ENCODE measurements around the gene DMXL1.
A peak's percentile ranks its signal among the peaks of the same experiment; 100 is the strongest.

Gene DMXL1

GRCh38 chr5:119049824-119050449 lies 20.9 kb upstream of the DMXL1 start:
- DNase-seq (ENCODE audit: low read depth): peak; percentile 83

GRCh38 chr5:119054101-119054500 lies 16.8 kb upstream of the DMXL1 start:
- DNase-seq (ENCODE audit: low read depth): no peak
- H3K4me3 ChIP-seq (replicated peaks; ENCODE audit: low read depth, low read length): no peak overlapping the region
- TF ChIP-seq CTCF (IDR thresholded peaks at IDR 0.05; ENCODE audit: low read length, missing control alignments): no peak

More at GRCh38 chr5:119049824-119050449, 20.9 kb upstream of the DMXL1 start:
- TF ChIP-seq CTCF (IDR thresholded peaks at IDR 0.05; ENCODE audit: low read length, missing control alignments): no peak
- H3K4me3 ChIP-seq (replicated peaks; ENCODE audit: low read depth, low read length): no peak overlapping the region

- no peak overlapping the region for H3K4me3 ChIP-seq (replicated peaks; ENCODE audit: low read depth, low read length)
- TF ChIP-seq CTCF (IDR thresholded peaks at IDR 0.05; ENCODE audit: low read length, missing control alignments): no peak
- peak; percentile 64 for DNase-seq (ENCODE audit: low read depth)
Observed at GRCh38 chr5:119055294-119055693, 15.6 kb upstream of the DMXL1 start.

- TF ChIP-seq CTCF (IDR thresholded peaks at IDR 0.05; ENCODE audit: low read length, missing control alignments): no peak
- DNase-seq (ENCODE audit: low read depth): no peak
- H3K4me3 ChIP-seq (replicated peaks; ENCODE audit: low read depth, low read length): no peak overlapping the region
Observed at GRCh38 chr5:119058979-119059529, 11.8 kb upstream of the DMXL1 start.

- DNase-seq (ENCODE audit: low read depth): no peak
- H3K4me3 ChIP-seq (replicated peaks; ENCODE audit: low read depth, low read length): no peak overlapping the region
- no peak for TF ChIP-seq CTCF (IDR thresholded peaks at IDR 0.05; ENCODE audit: low read length, missing control alignments)
Observed at GRCh38 chr5:119059740-119060255, 11.1 kb upstream of the DMXL1 start.

GRCh38 chr5:119063579-119064379 lies 7.1 kb upstream of the DMXL1 start:
- DNase-seq (ENCODE audit: low read depth): peak; percentile 82
- no peak overlapping the region for H3K4me3 ChIP-seq (replicated peaks; ENCODE audit: low read depth, low read length)
- TF ChIP-seq CTCF (IDR thresholded peaks at IDR 0.05; ENCODE audit: low read length, missing control alignments): no peak

Measured in fibroblast of pulmonary artery (primary cell).